SK-N-SH (cell line): Measurements from ENCODE around the gene KRT80. TPM values are rescaled to one million over a fixed set of nuclear protein-coding genes. Genes with fewer than 3 reads are reported as not detected.

Experiments used
- CTCF ChIA-PET: fragments of 300-600, 350-600 bp; formaldehyde crosslinking; extraction: SDS; loops from one replicate; lab custom pipeline; 2021; lab: Yijun Ruan, JAX
- POLR2A ChIA-PET: fragments of 350-600 bp; sonication (Branson Sonifier 250); formaldehyde crosslinking; extraction: SDS; loops from one replicate; lab custom pipeline; 2020; ENCODE audit warnings: antibody characterized with exemption, inconsistent platforms; lab: Yijun Ruan, JAX
- DNase-seq: peaks from one replicate; pipeline ENCODE4 v3.0.0; 2012
- H2AFZ ChIP-seq: fragments of 200-600 bp; sonication (generic); 2 replicates; pipeline ENCODE4 v1.8.1; 2016; ENCODE audit warnings: antibody characterized with exemption, mild to moderate bottlenecking, low read depth
- H3F3A ChIP-seq: fragments of 200-600 bp; sonication (generic); replicated peaks from 2 replicates; pipeline ENCODE3; 2016; ENCODE audit warnings: antibody characterized with exemption, mild to moderate bottlenecking; ENCODE audit not compliant: insufficient read depth
- H3K27ac ChIP-seq, 2 experiments: fragments of 200-500 bp in 1 of 2; fragments of 200-600 bp in 1 of 2; sonication (Bioruptor generic) in 1 of 2; sonication (generic), shearing (Covaris generic) in 1 of 2; 2 replicates each; pipeline versions ENCODE4 v1.5.1 to v1.6.1; 2014 to 2016; ENCODE audit warnings: low read depth in 2 of 2, inconsistent platforms in 1 of 2, low read length in 1 of 2, mild to moderate bottlenecking in 1 of 2, mixed read lengths in 1 of 2
- H3K27me3 ChIP-seq: fragments of 200-600 bp; sonication (generic), shearing (Covaris generic); 2 replicates; pipeline ENCODE4 v1.6.1; 2016; ENCODE audit warnings: mixed run types; ENCODE audit not compliant: insufficient read depth
- H3K36me3 ChIP-seq, 2 experiments: fragments of 200-500 bp in 1 of 2; fragments of 200-600 bp in 1 of 2; sonication (Bioruptor generic) in 1 of 2; sonication (generic) in 1 of 2; replicated peaks in 1 of 2; 2 replicates each; pipeline versions ENCODE3 to v1.5.1; 2014 to 2016; ENCODE audit warnings: low read length in 1 of 2, mild to moderate bottlenecking in 1 of 2; ENCODE audit not compliant: insufficient read depth in 2 of 2, control insufficient read depth in 1 of 2
- H3K4me1 ChIP-seq, 2 experiments: fragments of 200-500 bp in 1 of 2; fragments of 200-600 bp in 1 of 2; sonication (Bioruptor generic) in 1 of 2; sonication (generic), shearing (Covaris generic) in 1 of 2; 2 replicates each; pipeline versions ENCODE4 v1.5.1 to v1.6.1; 2014 to 2016; ENCODE audit warnings: low read depth in 1 of 2, low read length in 1 of 2, mixed run types in 1 of 2; ENCODE audit not compliant: insufficient read depth in 2 of 2, control insufficient read depth in 1 of 2
- H3K4me2 ChIP-seq: fragments of 200-600 bp; sonication (generic), shearing (Covaris generic); 2 replicates; pipeline ENCODE4 v1.6.1; 2017; ENCODE audit warnings: mixed run types
- H3K4me3 ChIP-seq, 2 experiments: fragments of 200-500 bp in 1 of 2; fragments of 200-600 bp in 1 of 2; sonication (Bioruptor generic) in 1 of 2; sonication (generic), shearing (Covaris generic) in 1 of 2; 2 replicates each; pipeline versions ENCODE4 v1.5.1 to v1.8.1; 2014 to 2016; ENCODE audit warnings: low read depth in 2 of 2, inconsistent platforms in 1 of 2, low read length in 1 of 2, mild to moderate bottlenecking in 1 of 2, mixed read lengths in 1 of 2, moderate library complexity in 1 of 2
- H3K79me2 ChIP-seq: fragments of 200-600 bp; sonication (generic); 2 replicates; pipeline ENCODE4 v1.8.1; 2017; ENCODE audit warnings: mild to moderate bottlenecking; ENCODE audit not compliant: insufficient read depth
- H3K9ac ChIP-seq: fragments of 200-600 bp; sonication (generic); 2 replicates; pipeline ENCODE4 v1.6.1; 2017; ENCODE audit warnings: mixed run types
- H3K9me2 ChIP-seq: fragments of 200-600 bp; sonication (generic); 2 replicates; pipeline ENCODE4 v1.6.1; 2017; ENCODE audit warnings: mixed run types
- H3K9me3 ChIP-seq: fragments of 200-600 bp; sonication (generic); 2 replicates; pipeline ENCODE4 v1.6.1; 2017; ENCODE audit warnings: mixed run types, mild to moderate bottlenecking, moderate library complexity
- H4K20me1 ChIP-seq: fragments of 200-600 bp; sonication (generic); 2 replicates; pipeline ENCODE4 v1.6.1; 2017; ENCODE audit warnings: mild to moderate bottlenecking, mixed run types; ENCODE audit not compliant: insufficient read depth
- CHD2 ChIP-seq: fragments of 150-350 bp; IDR thresholded peaks from 2 replicates; pipeline ENCODE4 v1.6.1; 2018; ENCODE audit warnings: low read length; ENCODE audit not compliant: partially characterized antibody
- ELF1 ChIP-seq: IDR thresholded peaks from 2 replicates; pipeline ENCODE4 v1.4.0; 2012
- EP300 ChIP-seq, 2 experiments: IDR thresholded peaks; 2 replicates each; pipeline versions ENCODE4 v1.4.0 to v1.6.1; 2012; ENCODE audit warnings: borderline replicate concordance in 1 of 2, low read depth in 1 of 2, low read length in 1 of 2
- FOSL2 ChIP-seq: IDR thresholded peaks from 2 replicates; pipeline ENCODE4 v1.4.0; 2012; ENCODE audit warnings: low read depth, mild to moderate bottlenecking, moderate library complexity, borderline replicate concordance
- GATA2 ChIP-seq: sonication (generic); formaldehyde crosslinking; IDR thresholded peaks from 2 replicates; pipeline ENCODE4 v1.5.0; 2020; ENCODE audit warnings: mild to moderate bottlenecking, missing genetic modification reagents
- MXI1 ChIP-seq: IDR thresholded peaks from 2 replicates; pipeline ENCODE4 v1.6.1; 2012; ENCODE audit warnings: mild to moderate bottlenecking, low read depth, low read length, improper control_type of control experiment
- NFIC ChIP-seq: IDR thresholded peaks from 2 replicates; pipeline ENCODE4 v1.4.0; 2012; ENCODE audit warnings: borderline replicate concordance
- NRF1 ChIP-seq: IDR thresholded peaks from 2 replicates; pipeline ENCODE4 v1.6.1; 2012; ENCODE audit warnings: low read depth, mild to moderate bottlenecking, low read length
- RAD21 ChIP-seq: IDR thresholded peaks from 2 replicates; pipeline ENCODE4 v1.6.1; 2012; ENCODE audit warnings: mild to moderate bottlenecking, low read length
- RFX5 ChIP-seq: IDR thresholded peaks from 2 replicates; pipeline ENCODE4 v1.6.1; 2012; ENCODE audit warnings: mild to moderate bottlenecking, improper control_type of control experiment, low read length
- SMC3 ChIP-seq: IDR thresholded peaks from 2 replicates; pipeline ENCODE4 v1.6.1; 2012; ENCODE audit warnings: low read depth, low read length, improper control_type of control experiment
- TAF1 ChIP-seq: IDR thresholded peaks from 2 replicates; pipeline ENCODE4 v1.6.1; 2012; ENCODE audit warnings: low read depth, mild to moderate bottlenecking, low read length, moderate library complexity, borderline replicate concordance
- TEAD4 ChIP-seq: IDR thresholded peaks from 2 replicates; pipeline ENCODE4 v1.4.0; 2012; ENCODE audit warnings: mild to moderate bottlenecking, borderline replicate concordance; ENCODE audit not compliant: insufficient read depth
- YY1 ChIP-seq: IDR thresholded peaks from 2 replicates; pipeline ENCODE4 v1.4.0; 2012; ENCODE audit warnings: low read depth, mild to moderate bottlenecking
- ZBTB33 ChIP-seq: IDR thresholded peaks from 2 replicates; pipeline ENCODE4 v1.4.0; 2012; ENCODE audit warnings: low read depth, borderline replicate concordance
- WGBS: methylation state at CpG from one replicate; pipeline ENCODE4 v1.1.6; 2017; ENCODE audit warnings: low lambda C conversion rate; 5-methylcytosine and 5-hydroxymethylcytosine counted together
- polyA plus RNA-seq, 3 experiments: library from polyadenylated mRNA; depleted of rRNA; stranded (reverse); fragments of >200 nt; gene quantifications; 2 replicates each; pipeline ENCODE4 v1.2.3, GENCODE V29; 2012
- TF ChIP-seq, protein P1 (sequence below): IDR thresholded peaks from 2 replicates; pipeline ENCODE4 v1.4.0; 2012; ENCODE audit warnings: low read depth, borderline replicate concordance
- TF ChIP-seq, protein P2 (sequence below): IDR thresholded peaks from 2 replicates; pipeline ENCODE4 v1.6.1; 2012; ENCODE audit warnings: mild to moderate bottlenecking, low read depth, low read length, moderate library complexity

Gene KRT80
- polyA plus RNA-seq, 1 of the 3 experiments (the other 2 are of a cell fraction): 14.9 TPM

DNA sequence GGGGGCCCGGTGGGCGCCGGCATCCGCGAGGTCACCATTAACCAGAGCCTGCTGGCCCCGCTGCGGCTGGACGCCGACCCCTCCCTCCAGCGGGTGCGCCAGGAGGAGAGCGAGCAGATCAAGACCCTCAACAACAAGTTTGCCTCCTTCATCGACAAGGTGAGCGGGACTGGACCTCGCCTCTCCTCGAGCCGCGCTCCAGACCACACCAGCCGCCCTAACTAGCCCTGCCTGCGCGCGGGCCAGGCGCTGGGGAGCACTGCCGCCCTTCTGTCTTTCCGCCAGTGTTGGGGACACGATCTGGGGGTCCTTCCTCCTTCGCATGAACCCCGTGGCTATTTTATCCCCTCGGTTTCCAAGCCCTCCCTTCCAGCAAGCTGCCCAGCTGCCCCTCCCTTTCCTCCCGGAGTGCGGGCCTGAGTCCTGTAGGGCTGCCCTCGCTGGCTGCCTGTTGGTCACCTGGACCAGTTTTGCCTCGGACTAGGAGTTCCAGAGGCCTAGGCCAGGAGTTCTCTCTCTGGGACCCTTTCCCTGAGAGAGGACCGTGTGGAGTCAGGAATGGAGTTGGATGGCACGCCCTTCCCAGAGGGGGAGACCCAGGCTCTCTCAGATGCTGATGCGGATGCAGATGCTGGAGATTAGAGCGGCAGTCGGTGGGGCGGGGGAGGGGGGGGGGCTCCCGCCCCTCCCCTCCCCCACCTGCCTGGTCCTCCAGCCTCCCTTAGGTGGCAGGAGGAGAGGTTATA is 41.8 kb upstream of the KRT80 start:
- no peak overlapping the region for H3K27ac ChIP-seq

More for the DNA sequence above, 41.8 kb upstream of the KRT80 start:
- Histone ChIP-seq H3K4me2 (no peak overlapping the region), H3K36me3 (no peaks in the 10 kb centered on the region), H3K27me3 (no peaks in the 10 kb centered on the region), H3F3A (peaks cover 17% of the 10 kb centered on the region), H3K9me2 (no peaks in the 10 kb centered on the region)
- POLR2A ChIA-PET: no interaction called here
- TF ChIP-seq ZBTB33: no peak
- TF ChIP-seq RFX5: no peak
- TF ChIP-seq YY1: no peak
- no peak for TF ChIP-seq TEAD4
- no peak for TF ChIP-seq NRF1
- TF ChIP-seq, protein P1, sequence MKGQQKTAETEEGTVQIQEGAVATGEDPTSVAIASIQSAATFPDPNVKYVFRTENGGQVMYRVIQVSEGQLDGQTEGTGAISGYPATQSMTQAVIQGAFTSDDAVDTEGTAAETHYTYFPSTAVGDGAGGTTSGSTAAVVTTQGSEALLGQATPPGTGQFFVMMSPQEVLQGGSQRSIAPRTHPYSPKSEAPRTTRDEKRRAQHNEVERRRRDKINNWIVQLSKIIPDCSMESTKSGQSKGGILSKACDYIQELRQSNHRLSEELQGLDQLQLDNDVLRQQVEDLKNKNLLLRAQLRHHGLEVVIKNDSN: no peak
- TF ChIP-seq NFIC: no peak
- no peak for TF ChIP-seq EP300 (IDR thresholded peaks at IDR 0.05; ENCODE audit: borderline replicate concordance in 1 of 2, low read depth in 1 of 2, low read length in 1 of 2)
- TF ChIP-seq FOSL2: no peak
- no peak for TF ChIP-seq SMC3
- TF ChIP-seq, protein P2, sequence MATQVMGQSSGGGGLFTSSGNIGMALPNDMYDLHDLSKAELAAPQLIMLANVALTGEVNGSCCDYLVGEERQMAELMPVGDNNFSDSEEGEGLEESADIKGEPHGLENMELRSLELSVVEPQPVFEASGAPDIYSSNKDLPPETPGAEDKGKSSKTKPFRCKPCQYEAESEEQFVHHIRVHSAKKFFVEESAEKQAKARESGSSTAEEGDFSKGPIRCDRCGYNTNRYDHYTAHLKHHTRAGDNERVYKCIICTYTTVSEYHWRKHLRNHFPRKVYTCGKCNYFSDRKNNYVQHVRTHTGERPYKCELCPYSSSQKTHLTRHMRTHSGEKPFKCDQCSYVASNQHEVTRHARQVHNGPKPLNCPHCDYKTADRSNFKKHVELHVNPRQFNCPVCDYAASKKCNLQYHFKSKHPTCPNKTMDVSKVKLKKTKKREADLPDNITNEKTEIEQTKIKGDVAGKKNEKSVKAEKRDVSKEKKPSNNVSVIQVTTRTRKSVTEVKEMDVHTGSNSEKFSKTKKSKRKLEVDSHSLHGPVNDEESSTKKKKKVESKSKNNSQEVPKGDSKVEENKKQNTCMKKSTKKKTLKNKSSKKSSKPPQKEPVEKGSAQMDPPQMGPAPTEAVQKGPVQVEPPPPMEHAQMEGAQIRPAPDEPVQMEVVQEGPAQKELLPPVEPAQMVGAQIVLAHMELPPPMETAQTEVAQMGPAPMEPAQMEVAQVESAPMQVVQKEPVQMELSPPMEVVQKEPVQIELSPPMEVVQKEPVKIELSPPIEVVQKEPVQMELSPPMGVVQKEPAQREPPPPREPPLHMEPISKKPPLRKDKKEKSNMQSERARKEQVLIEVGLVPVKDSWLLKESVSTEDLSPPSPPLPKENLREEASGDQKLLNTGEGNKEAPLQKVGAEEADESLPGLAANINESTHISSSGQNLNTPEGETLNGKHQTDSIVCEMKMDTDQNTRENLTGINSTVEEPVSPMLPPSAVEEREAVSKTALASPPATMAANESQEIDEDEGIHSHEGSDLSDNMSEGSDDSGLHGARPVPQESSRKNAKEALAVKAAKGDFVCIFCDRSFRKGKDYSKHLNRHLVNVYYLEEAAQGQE: no peak
- no peak for TF ChIP-seq ELF1
- TF ChIP-seq TAF1: no peak
- TF ChIP-seq RAD21: no peak
- no peak for TF ChIP-seq CHD2
- no peak for TF ChIP-seq MXI1
- TF ChIP-seq GATA2 (CRISPR knock-in tag): no peak
- TF ChIP-seq, all 33 proteins: peak for 0
- Histone ChIP-seq H3K9ac (no peak overlapping the region), H3K4me3 (no peak overlapping the region), H2AFZ (no peak overlapping the region), H3K9me3 (no peaks in the 10 kb centered on the region), H4K20me1 (no peaks in the 10 kb centered on the region), H3K79me2 (no peaks in the 10 kb centered on the region), H3K4me1 (peaks cover 0 to 19% of the 10 kb centered on the region in 2 experiments; a peak in 3 of 4 replicates)
- WGBS: 76% methylated on average over 32 of the region's 40 CpGs
- CTCF ChIA-PET: interaction anchor here (0.6 to 1.5 kb wide), 2 partner anchors 11 to 19 kb away, joined by 4 to 7 read pairs; no protein-coding TSS in a partner anchor
- DNase-seq: peak; percentile 42
